OCI-LY1 (cell line): ENCODE measurements around the gene SMURF2.

ENCODE experiments used
- H2AFZ ChIP-seq: fragments of 200-600 bp; sonication (generic), shearing (Covaris generic); 2 replicates; pipeline ENCODE4 v1.6.0; 2014; ENCODE audit warnings: antibody characterized with exemption, mild to moderate bottlenecking, low read length
- H3F3A ChIP-seq: fragments of 200-600 bp; sonication (generic), shearing (Covaris generic); 2 replicates; pipeline ENCODE4 v1.6.0; 2014; ENCODE audit warnings: mild to moderate bottlenecking, antibody characterized with exemption, low read length, moderate library complexity; ENCODE audit not compliant: insufficient read depth
- H3K27ac ChIP-seq: fragments of 200-600 bp; sonication (generic); 2 replicates; pipeline ENCODE4 v1.5.1; 2014; ENCODE audit warnings: low read length, mixed run types, mild to moderate bottlenecking, low read depth; ENCODE audit not compliant: poor library complexity, severe bottlenecking
- H3K27me3 ChIP-seq: fragments of 200-600 bp; sonication (generic); 2 replicates; pipeline ENCODE4 v1.6.0; 2014; ENCODE audit warnings: antibody characterized with exemption, mild to moderate bottlenecking, low read length, moderate library complexity; ENCODE audit not compliant: insufficient read depth
- H3K36me3 ChIP-seq: fragments of 200-600 bp; sonication (generic); 2 replicates; pipeline ENCODE4 v1.6.1; 2014; ENCODE audit warnings: mild to moderate bottlenecking, antibody characterized with exemption, low read length, moderate library complexity, mixed read lengths; ENCODE audit not compliant: insufficient read depth
- H3K4me1 ChIP-seq: fragments of 200-600 bp; sonication (generic); 2 replicates; pipeline ENCODE4 v1.5.1; 2014; ENCODE audit warnings: mild to moderate bottlenecking, low read length, moderate library complexity; ENCODE audit not compliant: insufficient read depth, severe bottlenecking
- H3K4me2 ChIP-seq: fragments of 200-600 bp; sonication (generic), shearing (Covaris generic); 2 replicates; pipeline ENCODE4 v1.6.1; 2014; ENCODE audit warnings: low read length
- H3K4me3 ChIP-seq: fragments of 200-600 bp; sonication (generic); 2 replicates; pipeline ENCODE4 v1.5.1; 2014; ENCODE audit warnings: low read length, low read depth, mild to moderate bottlenecking, mixed read lengths; ENCODE audit not compliant: poor library complexity, severe bottlenecking
- H3K79me2 ChIP-seq: fragments of 200-600 bp; shearing (Covaris generic); 2 replicates; pipeline ENCODE4 v1.6.1; 2016; ENCODE audit warnings: mixed run types, low read length, mixed read lengths; ENCODE audit not compliant: insufficient read depth
- H3K9ac ChIP-seq: fragments of 200-600 bp; sonication (generic), shearing (Covaris generic); 2 replicates; pipeline ENCODE4 v1.6.1; 2014; ENCODE audit warnings: mild to moderate bottlenecking, low read length, mixed read lengths
- H3K9me2 ChIP-seq: fragments of 200-600 bp; sonication (generic), shearing (Covaris generic); 2 replicates; pipeline ENCODE4 v1.6.1; 2014; ENCODE audit warnings: low read depth, mild to moderate bottlenecking, low read length, mixed read lengths
- H3K9me3 ChIP-seq: fragments of 200-600 bp; shearing (Covaris generic); 2 replicates; pipeline ENCODE4 v1.6.1; 2014; ENCODE audit warnings: low read length, mixed read lengths
- H4K20me1 ChIP-seq: fragments of 200-600 bp; sonication (generic), shearing (Covaris generic); 2 replicates; pipeline ENCODE4 v1.6.0; 2016; ENCODE audit warnings: mild to moderate bottlenecking, low read length; ENCODE audit not compliant: insufficient read depth
- EZH2 ChIP-seq: fragments of 200-600 bp; sonication (generic), shearing (Covaris generic); IDR thresholded peaks from 2 replicates; pipeline ENCODE4 v1.8.0; 2017; ENCODE audit warnings: borderline replicate concordance, mixed run types, mild to moderate bottlenecking, antibody characterized with exemption, low read length, moderate library complexity, mixed read lengths
- TF ChIP-seq, protein P1 (sequence below): fragments of 200-600 bp; sonication (generic), shearing (Covaris generic); IDR thresholded peaks from 2 replicates; pipeline ENCODE4 v1.5.1; 2017; ENCODE audit warnings: mild to moderate bottlenecking, antibody characterized with exemption, low read length, moderate library complexity, mixed read lengths

The SMURF2 gene

DNA sequence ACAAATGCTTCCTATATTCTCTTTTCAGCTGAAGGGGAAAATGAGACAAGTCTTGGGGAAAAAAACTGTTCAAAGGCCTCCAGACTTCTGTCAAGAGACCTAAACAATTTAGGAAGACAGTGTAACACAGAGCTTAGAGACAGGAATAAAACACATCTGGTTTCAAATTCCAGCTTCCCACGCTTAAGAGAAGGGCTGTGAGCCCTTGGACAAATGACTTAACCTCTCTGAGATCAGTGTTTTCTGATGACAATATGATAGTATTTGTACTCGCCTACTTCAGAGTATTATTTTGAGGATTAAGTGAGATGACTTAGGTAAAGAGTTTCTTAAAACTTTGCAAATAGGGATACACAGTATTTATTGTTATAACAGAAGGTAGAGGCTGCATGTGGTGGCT is 29.5 kb downstream of the SMURF2 start:
- no peaks in the 10 kb centered on the region for H3K27me3 ChIP-seq
- H3K36me3 ChIP-seq = peaks cover 6% of the 10 kb centered on the region; the same call in 1 of the 2 replicates
- no peaks in the 10 kb centered on the region for H3K4me1 ChIP-seq
- no peak overlapping the region for H2AFZ ChIP-seq
- no peak overlapping the region for H3K4me3 ChIP-seq
- H3K9me3 ChIP-seq = no peaks in the 10 kb centered on the region; the same call in 1 of the 2 replicates
- no peaks in the 10 kb centered on the region for H3K9me2 ChIP-seq
- no peak overlapping the region for H3K4me2 ChIP-seq
- H3F3A ChIP-seq = no peaks in the 10 kb centered on the region
- H3K27ac ChIP-seq = no peak overlapping the region
- H4K20me1 ChIP-seq = no peaks in the 10 kb centered on the region; the same call in 1 of the 2 replicates
- H3K9ac ChIP-seq = no peak overlapping the region
- peaks cover 7% of the 10 kb centered on the region; the same call in 1 of the 2 replicates for H3K79me2 ChIP-seq
- TF ChIP-seq EZH2 = no peak
- TF ChIP-seq, protein P1, sequence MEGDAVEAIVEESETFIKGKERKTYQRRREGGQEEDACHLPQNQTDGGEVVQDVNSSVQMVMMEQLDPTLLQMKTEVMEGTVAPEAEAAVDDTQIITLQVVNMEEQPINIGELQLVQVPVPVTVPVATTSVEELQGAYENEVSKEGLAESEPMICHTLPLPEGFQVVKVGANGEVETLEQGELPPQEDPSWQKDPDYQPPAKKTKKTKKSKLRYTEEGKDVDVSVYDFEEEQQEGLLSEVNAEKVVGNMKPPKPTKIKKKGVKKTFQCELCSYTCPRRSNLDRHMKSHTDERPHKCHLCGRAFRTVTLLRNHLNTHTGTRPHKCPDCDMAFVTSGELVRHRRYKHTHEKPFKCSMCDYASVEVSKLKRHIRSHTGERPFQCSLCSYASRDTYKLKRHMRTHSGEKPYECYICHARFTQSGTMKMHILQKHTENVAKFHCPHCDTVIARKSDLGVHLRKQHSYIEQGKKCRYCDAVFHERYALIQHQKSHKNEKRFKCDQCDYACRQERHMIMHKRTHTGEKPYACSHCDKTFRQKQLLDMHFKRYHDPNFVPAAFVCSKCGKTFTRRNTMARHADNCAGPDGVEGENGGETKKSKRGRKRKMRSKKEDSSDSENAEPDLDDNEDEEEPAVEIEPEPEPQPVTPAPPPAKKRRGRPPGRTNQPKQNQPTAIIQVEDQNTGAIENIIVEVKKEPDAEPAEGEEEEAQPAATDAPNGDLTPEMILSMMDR = no peak

DNA sequence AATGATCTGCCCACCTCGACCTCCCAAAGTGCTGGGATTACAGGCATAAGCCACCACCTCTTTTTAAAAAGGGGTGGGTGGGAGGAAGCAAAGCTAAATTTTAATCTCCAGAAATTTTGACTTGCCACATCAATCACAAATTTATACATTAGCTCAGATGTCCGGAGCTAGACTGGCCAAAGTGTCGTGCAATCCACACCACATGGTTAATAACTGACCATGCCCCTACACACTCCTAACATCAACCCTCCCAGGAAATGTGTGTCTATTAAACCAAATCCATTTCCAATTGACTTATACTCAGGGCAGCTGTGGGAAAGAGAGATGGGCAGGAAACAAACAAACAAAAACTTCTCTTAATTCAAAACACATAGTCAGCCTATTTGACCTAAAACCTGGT is 29.9 kb downstream of the SMURF2 start:
- Histone ChIP-seq H3K4me2 (no peak overlapping the region), H3K27me3 (no peaks in the 10 kb centered on the region), H3K27ac (no peak overlapping the region), H2AFZ (no peak overlapping the region), H3K36me3 (peaks cover 6% of the 10 kb centered on the region; the same call in 1 of the 2 replicates), H3K9me2 (no peaks in the 10 kb centered on the region), H3F3A (no peaks in the 10 kb centered on the region), H3K9me3 (no peaks in the 10 kb centered on the region; the same call in 1 of the 2 replicates), H3K9ac (no peak overlapping the region), H3K4me3 (no peak overlapping the region), H3K79me2 (peaks cover 7% of the 10 kb centered on the region; the same call in 1 of the 2 replicates), H4K20me1 (no peaks in the 10 kb centered on the region; the same call in 1 of the 2 replicates), H3K4me1 (no peaks in the 10 kb centered on the region)
- TF ChIP-seq, protein P1 = no peak
- no peak for TF ChIP-seq EZH2

DNA sequence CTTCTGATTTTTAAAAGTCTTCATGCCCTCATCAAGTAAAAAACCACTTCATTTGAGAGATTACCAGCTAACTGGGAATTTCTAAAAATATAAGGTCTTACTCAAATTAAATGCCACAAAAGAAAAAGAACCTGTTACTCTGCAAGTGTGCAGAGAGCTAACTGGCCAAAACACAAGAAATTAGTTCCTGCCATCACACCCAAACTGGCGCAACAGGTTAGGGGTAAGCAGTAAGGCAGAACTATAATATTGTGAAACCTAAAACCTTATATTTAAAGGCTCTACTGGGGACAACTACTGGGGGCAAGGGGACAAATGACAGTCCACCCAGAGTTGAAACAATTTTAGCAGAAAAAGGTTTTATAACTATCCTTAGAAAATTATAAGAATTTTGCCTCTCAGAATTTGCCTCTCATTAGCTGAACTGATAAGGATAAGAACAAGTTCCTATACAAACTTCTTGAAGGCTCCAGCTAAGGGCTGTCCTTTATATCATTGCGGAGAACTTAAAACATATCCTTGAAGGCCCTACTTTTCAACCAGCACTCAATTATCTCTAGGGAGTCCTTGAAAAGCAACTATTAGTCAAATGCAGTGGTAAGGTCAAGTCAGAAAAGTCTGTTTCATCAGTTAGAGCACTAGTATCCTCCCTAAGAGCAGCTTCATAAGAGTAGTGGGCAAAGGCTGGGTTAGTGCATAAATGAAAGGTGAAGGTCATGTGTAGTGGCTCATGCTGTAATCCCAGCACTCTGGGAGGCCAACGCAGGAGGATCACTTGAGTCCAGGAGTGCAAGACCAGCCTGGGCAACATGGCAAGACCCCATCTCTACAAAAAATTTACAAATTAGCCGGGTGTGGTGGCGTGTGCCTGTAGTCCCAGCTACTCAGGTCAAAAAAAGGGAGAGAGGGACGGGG is 31.5 kb downstream of the SMURF2 start:
- H3K27me3 ChIP-seq = no peaks in the 10 kb centered on the region
- no peak overlapping the region for H2AFZ ChIP-seq
- TF ChIP-seq, protein P1 = no peak
- no peak for TF ChIP-seq EZH2
- no peaks in the 10 kb centered on the region; the same call in 1 of the 2 replicates for H4K20me1 ChIP-seq
- no peaks in the 10 kb centered on the region for H3K4me1 ChIP-seq
- H3K79me2 ChIP-seq = peaks cover 7% of the 10 kb centered on the region; the same call in 1 of the 2 replicates
- H3K27ac ChIP-seq = no peak overlapping the region
- H3F3A ChIP-seq = no peaks in the 10 kb centered on the region
- H3K9me3 ChIP-seq = no peaks in the 10 kb centered on the region; the same call in 1 of the 2 replicates
- peaks cover 3% of the 10 kb centered on the region; the same call in 1 of the 2 replicates for H3K36me3 ChIP-seq
- no peaks in the 10 kb centered on the region for H3K9me2 ChIP-seq
- H3K4me3 ChIP-seq = no peak overlapping the region
- no peak overlapping the region for H3K4me2 ChIP-seq
- H3K9ac ChIP-seq = no peak overlapping the region
